Cardiac muscle cell (in vitro differentiated cells and primary cell): ENCODE measurements around the gene ACTR1B. TPM values are rescaled to one million over a fixed set of nuclear protein-coding genes. Genes with fewer than 3 reads are reported as not detected.

Experiments used
- DNase-seq, 2 donors: peaks; one replicate each; pipeline versions ENCODE4 v3.0.0 to v3.0.0-alpha.2; 2010 to 2017; ENCODE audit warnings: low read depth in 1 of 2, low spot score in 1 of 2
- H3K27ac ChIP-seq: fragments of 200-600 bp; sonication (generic); 2 replicates; pipeline ENCODE4 v1.5.1; 2016
- H3K27me3 ChIP-seq: fragments of 200-600 bp; sonication (generic); 2 replicates; pipeline ENCODE4 v1.6.0; 2016; ENCODE audit warnings: control low read depth
- H3K36me3 ChIP-seq: fragments of 200-600 bp; sonication (generic); 2 replicates; pipeline ENCODE4 v1.5.1; 2016; ENCODE audit warnings: control low read depth
- H3K4me1 ChIP-seq: fragments of 200-600 bp; sonication (generic); 2 replicates; pipeline ENCODE4 v1.8.1; 2017; ENCODE audit warnings: low read depth, mild to moderate bottlenecking, mixed run types
- H3K4me3 ChIP-seq: fragments of 200-600 bp; sonication (generic); 2 replicates; pipeline ENCODE4 v1.5.1; 2016; ENCODE audit warnings: mild to moderate bottlenecking
- H3K9me3 ChIP-seq: fragments of 200-600 bp; sonication (generic); 2 replicates; pipeline ENCODE4 v1.5.1; 2017; ENCODE audit warnings: low read depth, mild to moderate bottlenecking, control low read depth
- CTCF ChIP-seq: IDR thresholded peaks from 2 replicates; pipeline ENCODE4 v1.5.1; 2012; ENCODE audit warnings: low read depth, mild to moderate bottlenecking, low read length
- polyA plus RNA-seq: library from polyadenylated mRNA; unstranded; fragments of >200 nt; fragmentation: Nextera tagmentation; extraction: Ambion mirVana; gene quantifications from 2 replicates; pipeline ENCODE4 v1.2.1, GENCODE V29; 2016
- total RNA-seq: library from RNA; depleted of rRNA; stranded (reverse); fragments of >200 nt; gene quantifications from 2 replicates; pipeline ENCODE4 v1.2.3, GENCODE V29; 2016

The ACTR1B gene
- total and polyA plus RNA-seq, 2 experiments from 2014 or later = 22.9 to 109 TPM

DNA sequence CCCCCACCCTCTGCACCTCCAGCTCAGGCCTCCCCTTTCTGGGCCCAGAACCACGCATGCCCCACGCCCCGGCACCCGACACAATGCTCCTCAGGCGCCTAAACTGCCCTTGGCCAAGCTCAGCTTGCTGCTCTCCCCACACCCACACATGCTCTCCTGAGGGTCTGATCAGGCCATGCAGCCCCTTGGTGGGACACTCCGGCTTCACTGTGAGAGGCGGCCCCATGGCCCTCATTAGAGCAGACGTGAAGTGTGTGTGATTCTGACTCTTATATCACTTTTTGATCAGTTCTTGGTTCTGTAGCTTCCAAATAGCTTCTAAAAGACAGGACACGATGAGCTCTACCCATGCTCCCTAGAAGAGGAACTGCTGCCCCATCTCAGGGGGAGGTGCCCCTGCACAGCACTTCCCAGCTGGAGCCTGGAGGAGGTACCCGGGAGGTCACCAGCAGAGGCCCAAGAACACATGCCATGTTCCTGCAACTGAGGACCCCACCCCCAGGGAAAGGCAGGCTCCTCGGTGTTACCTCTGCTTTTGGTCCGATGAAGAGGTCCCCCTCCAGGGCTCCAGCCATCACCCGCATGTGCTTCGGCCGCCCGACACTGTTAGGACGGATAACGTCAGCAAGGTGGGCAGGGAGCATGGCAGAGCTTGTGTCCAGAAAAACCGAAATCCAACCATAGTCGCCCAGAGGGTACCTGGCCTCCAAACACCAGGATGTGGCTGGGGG lies 3.6 kb downstream of the ACTR1B start:
- H3K4me1 ChIP-seq = peaks cover 8% of the 10 kb centered on the region
- no peak overlapping the region for H3K27ac ChIP-seq

GRCh38 chr2:97659256-97660043 lies 4.4 kb downstream of the ACTR1B start:
- Histone ChIP-seq H3K4me3 (no peak overlapping the region), H3K4me1 (peaks cover 8% of the 10 kb centered on the region), H3K9me3 (no peaks in the 10 kb centered on the region), H3K27ac (no peak overlapping the region), H3K36me3 (peaks cover 17% of the 10 kb centered on the region), H3K27me3 (no peaks in the 10 kb centered on the region)
- DNase-seq = no peak
- no peak for TF ChIP-seq CTCF

More for the DNA sequence above, 3.6 kb downstream of the ACTR1B start:
- TF ChIP-seq CTCF = no peak
- Histone ChIP-seq H3K4me3 (no peak overlapping the region), H3K36me3 (peaks cover 17% of the 10 kb centered on the region), H3K9me3 (no peaks in the 10 kb centered on the region), H3K27me3 (no peaks in the 10 kb centered on the region)
- DNase-seq = no peak

DNA sequence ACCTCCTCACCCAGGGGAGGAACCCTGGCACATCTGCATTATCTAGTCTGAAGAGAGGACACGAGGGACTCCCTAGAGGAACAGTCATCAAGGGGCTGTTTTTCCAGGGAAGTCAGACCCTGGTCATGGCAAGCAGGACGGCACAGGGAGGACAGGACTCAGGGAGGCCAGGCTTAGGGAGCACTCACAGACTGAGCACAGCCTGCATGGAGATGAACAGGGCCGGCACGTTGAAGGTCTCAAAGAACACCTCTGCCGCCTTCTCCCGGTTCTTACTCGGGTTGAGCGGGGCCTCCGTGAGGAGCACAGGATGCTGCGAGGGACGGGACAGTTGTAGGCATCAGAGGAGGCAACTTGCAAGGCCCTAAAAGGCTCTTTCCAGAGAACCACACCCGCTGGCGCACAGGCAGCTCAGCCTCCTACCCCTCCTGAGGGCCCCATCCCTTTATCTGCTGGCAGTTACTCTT lies 5.1 kb downstream of the ACTR1B start:
- peaks cover 8% of the 10 kb centered on the region for H3K4me1 ChIP-seq
- H3K9me3 ChIP-seq = no peaks in the 10 kb centered on the region
- peaks cover 17% of the 10 kb centered on the region for H3K36me3 ChIP-seq
- no peak overlapping the region for H3K4me3 ChIP-seq
- no peak overlapping the region for H3K27ac ChIP-seq
- TF ChIP-seq CTCF = no peak
- no peak for DNase-seq
- H3K27me3 ChIP-seq = no peaks in the 10 kb centered on the region

GRCh38 chr2:97657986-97658690 lies 5.7 kb downstream of the ACTR1B start:
- H3K4me3 ChIP-seq = no peak overlapping the region
- H3K27ac ChIP-seq = no peak overlapping the region
- peaks cover 8% of the 10 kb centered on the region for H3K4me1 ChIP-seq
- DNase-seq = no peak
- no peaks in the 10 kb centered on the region for H3K27me3 ChIP-seq
- no peak for TF ChIP-seq CTCF
- no peaks in the 10 kb centered on the region for H3K9me3 ChIP-seq
- H3K36me3 ChIP-seq = peaks cover 17% of the 10 kb centered on the region

DNA sequence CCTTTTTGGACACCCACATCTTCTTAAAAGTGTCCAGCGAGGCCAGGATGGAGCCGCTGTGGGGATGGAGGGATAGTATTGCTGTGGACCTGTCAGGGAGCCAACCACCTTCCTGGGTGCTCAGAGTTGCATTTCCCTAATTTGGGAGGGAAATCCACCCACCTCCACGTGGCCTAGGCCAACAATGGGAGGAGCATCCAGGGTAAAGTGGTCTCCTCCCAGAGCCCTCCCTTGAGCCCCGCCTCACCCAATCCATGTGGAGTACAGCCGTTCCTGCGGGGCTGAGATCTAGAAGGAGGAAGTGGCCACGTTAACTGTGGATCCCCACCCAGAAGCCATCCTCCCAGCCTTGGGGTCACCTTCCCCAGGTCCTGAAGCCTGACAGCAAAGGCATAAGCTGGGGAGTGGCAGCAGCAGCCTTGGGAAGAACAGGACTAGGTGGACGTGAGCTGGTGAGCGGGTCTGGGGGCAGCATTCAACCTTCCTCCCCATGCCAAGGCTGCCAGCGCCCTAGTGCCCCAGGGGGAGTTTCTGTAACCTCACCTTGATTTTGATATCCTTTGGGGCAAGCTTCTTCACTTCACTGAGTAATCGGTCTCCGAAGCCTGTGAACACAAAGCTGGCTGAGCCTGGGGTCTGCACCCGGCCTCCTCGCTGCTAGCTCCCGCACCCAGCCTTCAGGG lies 6.8 kb downstream of the ACTR1B start:
- Histone ChIP-seq H3K4me3 (no peak overlapping the region), H3K4me1 (no peaks in the 10 kb centered on the region), H3K27ac (no peak overlapping the region), H3K9me3 (no peaks in the 10 kb centered on the region), H3K27me3 (no peaks in the 10 kb centered on the region), H3K36me3 (peaks cover 17% of the 10 kb centered on the region)
- DNase-seq = no peak
- no peak for TF ChIP-seq CTCF
